K562 (cell line): ENCODE results near the gene CRY2. TPM values are rescaled to one million over a fixed set of nuclear protein-coding genes. Genes with fewer than 3 reads are reported as not detected.
A peak's percentile ranks its signal among the peaks of the same experiment; 100 is the strongest.

ENCODE experiments used
- ATAC-seq: fragments of 200-7000 bp; cut with Tn5 transposase; 3 replicates; pipeline ENCODE4 v1.9.1; 2020; ENCODE audit warnings: moderate library complexity
- BruUV-seq: library from RNA; stranded (reverse); fragments of 400-500 nt; replicated peaks from 2 replicates; lab custom pipeline; 2021; lab: Mats Ljungman, UMichigan
- CTCF ChIA-PET: fragments of 300-600 bp; formaldehyde crosslinking; extraction: SDS; loops from one replicate; lab custom pipeline; 2021; ENCODE audit warnings: low intra/inter-chr PET ratio; lab: Yijun Ruan, JAX
- POLR2A ChIA-PET: fragments of 300-600, 350-650 bp; sonication (Branson Sonifier 250); formaldehyde crosslinking; extraction: SDS; loops from one replicate; lab custom pipeline; 2021; ENCODE audit warnings: antibody characterized with exemption, inconsistent platforms; lab: Yijun Ruan, JAX
- DNase-seq, 4 experiments: peaks; one replicate each; pipeline versions ENCODE4 v3.0.0 to v3.0.0-alpha.2; 2011 to 2018; ENCODE audit warnings: low spot score in 3 of 4, mixed read lengths in 3 of 4; ENCODE audit errors: extremely low read depth in 1 of 4
- FAIRE-seq: peaks from 2 replicates; lab custom pipeline; 2011; peaks lifted over from hg19 to GRCh38; lab: Jason Lieb, UNC
- H2AFZ ChIP-seq: 2 replicates; pipeline ENCODE4 v1.6.0; 2011; ENCODE audit warnings: low read depth, low read length, control low read depth, inconsistent platforms
- H3K27ac ChIP-seq: fragments of 200-600 bp; 3 replicates; pipeline ENCODE4 v1.8.0; 2011; ENCODE audit warnings: low read depth, mild to moderate bottlenecking, control low read depth, inconsistent platforms, low read length, moderate library complexity, mixed read lengths; ENCODE audit errors: extremely low read depth
- H3K27me3 ChIP-seq, 2 experiments: fragments of 300-600 bp in 1 of 2; 2 replicates in 1 of 2; 3 replicates in 1 of 2; pipeline versions ENCODE4 v1.6.0 to v1.8.0; 2011; ENCODE audit warnings: inconsistent platforms in 2 of 2, low read length in 2 of 2, mild to moderate bottlenecking in 1 of 2, mixed read lengths in 1 of 2, moderate library complexity in 1 of 2; ENCODE audit not compliant: control insufficient read depth in 2 of 2, insufficient read depth in 2 of 2
- H3K36me3 ChIP-seq: fragments of 300-600 bp; 3 replicates; pipeline ENCODE4 v1.8.0; 2011; ENCODE audit warnings: mild to moderate bottlenecking, low read length, inconsistent platforms; ENCODE audit not compliant: control insufficient read depth, insufficient read depth
- H3K4me1 ChIP-seq, 2 experiments: fragments of 200-600 bp in 1 of 2; replicated peaks in 1 of 2; 2 replicates in 1 of 2; 3 replicates in 1 of 2; pipeline versions ENCODE4 v1.5.1 to v1.8.0; 2011; ENCODE audit warnings: inconsistent platforms in 2 of 2, low read length in 2 of 2, mild to moderate bottlenecking in 1 of 2, mixed read lengths in 1 of 2, moderate library complexity in 1 of 2; ENCODE audit not compliant: control insufficient read depth in 2 of 2, insufficient read depth in 2 of 2
- H3K4me2 ChIP-seq: 2 replicates; pipeline ENCODE4 v1.6.1; 2011; ENCODE audit warnings: low read length, control low read depth, inconsistent platforms, mixed read lengths; ENCODE audit not compliant: insufficient read depth
- H3K4me3 ChIP-seq: fragments of 200-600 bp; sonication (generic), shearing (Covaris generic); 2 replicates; pipeline ENCODE4 v1.5.1; 2016; ENCODE audit warnings: control low read depth, inconsistent platforms
- H3K79me2 ChIP-seq: fragments of 200-600 bp; 3 replicates; pipeline ENCODE4 v1.8.0; 2011; ENCODE audit warnings: low read length, inconsistent platforms; ENCODE audit not compliant: control insufficient read depth, insufficient read depth
- H3K9ac ChIP-seq, 2 experiments: 2 replicates each; pipeline versions ENCODE4 v1.6.0 to v1.6.1; 2011; ENCODE audit warnings: low read depth in 2 of 2, low read length in 2 of 2, control low read depth in 1 of 2, inconsistent platforms in 1 of 2, mild to moderate bottlenecking in 1 of 2, mixed read lengths in 1 of 2; ENCODE audit not compliant: insufficient read depth in 1 of 2
- H3K9me1 ChIP-seq: one replicate; pipeline ENCODE4 v1.6.0; 2011; ENCODE audit warnings: inconsistent platforms, mild to moderate bottlenecking, low read length, moderate library complexity; ENCODE audit not compliant: control insufficient read depth, insufficient read depth
- H3K9me3 ChIP-seq: replicated peaks from 2 replicates; pipeline ENCODE4 v1.5.1; 2011; ENCODE audit warnings: low read depth, low read length, inconsistent platforms; ENCODE audit not compliant: control insufficient read depth, insufficient read depth
- H4K20me1 ChIP-seq: replicated peaks from 2 replicates; pipeline ENCODE4 v1.6.1; 2011; ENCODE audit warnings: low read length, inconsistent platforms, mixed read lengths; ENCODE audit not compliant: control insufficient read depth, insufficient read depth
- ASH1L ChIP-seq: fragments of 450-650 bp; IDR thresholded peaks from 2 replicates; pipeline ENCODE4 v1.6.1; 2018; ENCODE audit warnings: borderline replicate concordance, mild to moderate bottlenecking, low read depth; ENCODE audit not compliant: partially characterized antibody
- BCLAF1 ChIP-seq, 2 experiments: fragments of 450-650 bp in 1 of 2; IDR thresholded peaks; 2 replicates each; pipeline ENCODE4 v1.6.1; 2011 to 2017; ENCODE audit warnings: low read depth in 2 of 2, antibody characterized with exemption in 1 of 2, borderline replicate concordance in 1 of 2, low read length in 1 of 2, mild to moderate bottlenecking in 1 of 2, mixed read lengths in 1 of 2; ENCODE audit not compliant: control insufficient read depth in 1 of 2
- ESRRB ChIP-seq: fragments of 250-450 bp; sonication (Bioruptor Pico); IDR thresholded peaks from 2 replicates; pipeline ENCODE4 v1.5.0; 2020; ENCODE audit warnings: mild to moderate bottlenecking, moderate library complexity, borderline replicate concordance
- MXI1 ChIP-seq: IDR thresholded peaks from 2 replicates; pipeline ENCODE4 v1.6.1; 2011; ENCODE audit warnings: low read depth, mild to moderate bottlenecking, improper control_type of control experiment, low read length
- PBX2 ChIP-seq, 2 experiments: IDR thresholded peaks in 1 of 2; conservative IDR thresholded peaks in 1 of 2; 2 replicates each; pipeline ENCODE4 v1.6.1; 2016; ENCODE audit warnings: low read depth in 2 of 2, mild to moderate bottlenecking in 1 of 2, missing compliant biosample characterization in 1 of 2, missing genetic modification characterization in 1 of 2, moderate library complexity in 1 of 2
- RNF2 ChIP-seq: sonication (generic); IDR thresholded peaks from 2 replicates; pipeline ENCODE4 v1.6.1; 2016
- SAFB2 ChIP-seq: fragments of 200-400 bp; formaldehyde crosslinking; IDR thresholded peaks from 2 replicates; pipeline ENCODE4 v1.6.1; 2018; ENCODE audit warnings: borderline replicate concordance, low read length, low read depth, moderate library complexity; ENCODE audit not compliant: severe bottlenecking
- SREBF1 ChIP-seq: fragments of 150-350 bp; IDR thresholded peaks from 2 replicates; pipeline ENCODE4 v1.6.1; 2014; ENCODE audit warnings: antibody characterized with exemption, low read depth, low read length, borderline replicate concordance
- WHSC1 ChIP-seq: IDR thresholded peaks from one replicate; pipeline ENCODE4 v1.6.1; 2012; ENCODE audit warnings: low read length, control low read depth, inconsistent platforms
- ZNF23 ChIP-seq: fragments of 250-450 bp; sonication (Bioruptor Pico); IDR thresholded peaks from 2 replicates; pipeline ENCODE4 v1.4.0; 2020; ENCODE audit warnings: mild to moderate bottlenecking
- ZNF668 ChIP-seq: fragments of 250-450 bp; sonication (Bioruptor Pico); IDR thresholded peaks from 2 replicates; pipeline ENCODE4 v1.8.0; 2022; ENCODE audit warnings: mild to moderate bottlenecking, inconsistent platforms
- WGBS: fragments of 100-300 bp; shearing (Covaris generic); methylation state at CpG from one replicate; pipeline ENCODE4 v1.1.6; 2016; ENCODE audit warnings: low coverage, mixed read lengths; ENCODE audit not compliant: insufficient coverage; ENCODE audit errors: missing lambda C conversion rate; 5-methylcytosine and 5-hydroxymethylcytosine counted together
- in situ Hi-C: fragments of 300-500 bp; cut with MboI; formaldehyde crosslinking; loops from 4 replicates; pipeline ENCODE4 v1.15.0; 2018; ENCODE audit warnings: inconsistent platforms, mixed read lengths
- intact Hi-C: fragments of 100-400 bp; cut with micrococcal nuclease; formaldehyde crosslinking; loops from 2 replicates; pipeline ENCODE4 v1.14.2; 2022
- polyA plus RNA-seq, 8 experiments: library from polyadenylated mRNA; depleted of rRNA in 4 of 8; stranded (reverse) in 5 of 8; unstranded in 3 of 8; fragments of >200 nt; fragmentation: Nextera tagmentation in 2 of 8; fragmentation: Illumina TruSeq in 1 of 8; extraction: Ambion mirVana in 2 of 8; extraction: Trizol in 1 of 8; gene quantifications; 2 replicates each; pipeline versions ENCODE4 v1.2.1 to v1.2.3, GENCODE V29; 2011 to 2014; ENCODE audit warnings: inconsistent platforms in 1 of 8, missing spikeins in 1 of 8
- total RNA-seq, 7 experiments: library from RNA; depleted of rRNA in 6 of 7; stranded (reverse); fragments of >200 nt in 6 of 7; fragmentation: Illumina TruSeq in 2 of 7; extraction: Trizol in 2 of 7; gene quantifications; 2 replicates each; pipeline versions ENCODE4 v1.2.1 to v1.2.3, GENCODE V29; 2011 to 2021; ENCODE audit warnings: low replicate concordance in 1 of 7

Gene CRY2
- total and polyA plus RNA-seq, 9 of the 15 experiments (the other 6 are each of a cell fraction or from before 2014, with no cell fraction given) = 2.3 to 23.9 (median 14.8) TPM

GRCh38 chr11:45927332-45927683, 80.0 kb downstream of the CRY2 start:
- Histone ChIP-seq H3K27me3 (no peaks in the 10 kb centered on the region), H3K9ac (peak overlapping the region in 1 of 2 experiments; percentile 71; a peak in 2 of 4 replicates), H3K9me3 (no peaks in the 10 kb centered on the region), H3K4me3 (no peak overlapping the region), H3K27ac (no peak overlapping the region), H4K20me1 (no peaks in the 10 kb centered on the region; the same call in none of the 2 replicates), H2AFZ (no peak overlapping the region), H3K36me3 (peaks cover 13% of the 10 kb centered on the region; the same call in 1 of the 3 replicates), H3K4me1 (peaks cover 10 to 62% of the 10 kb centered on the region in 2 experiments; a peak in 4 of 5 replicates), H3K9me1 (no peaks in the 10 kb centered on the region), H3K4me2 (no peak overlapping the region), H3K79me2 (peaks cover 4% of the 10 kb centered on the region; the same call in 2 of the 3 replicates)
- intact Hi-C loops = no loop called here
- DNase-seq (no peak), FAIRE-seq (no peak), ATAC-seq (no peak)
- no TSS peak for BruUV-seq
- in situ Hi-C loops = no loop called here
- 75% methylated on average over 15 of the region's 15 CpGs for WGBS
- ChIA-PET POLR2A (interaction anchor here (0.7 to 1.8 kb wide), 6 partner anchors 9 to 316 kb away, joined by 3 to 6 read pairs (median 4); no protein-coding TSS in a partner anchor), CTCF (no interaction called here)
- TF ChIP-seq ESRRB (CRISPR knock-in tag) = no peak
- TF ChIP-seq SREBF1 = no peak
- TF ChIP-seq PBX2 (CRISPR knock-in tag; IDR thresholded peaks at IDR 0.05; ENCODE audit: low read depth) = no peak
- TF ChIP-seq PBX2 (tag; conservative IDR thresholded peaks at IDR 0.05; ENCODE audit: low read depth) = no peak
- no peak for TF ChIP-seq BCLAF1 (IDR thresholded peaks at IDR 0.05; ENCODE audit: borderline replicate concordance in 1 of 2, control insufficient read depth in 1 of 2, low read depth in 2 of 2, low read length in 1 of 2)
- no peak for TF ChIP-seq SAFB2
- TF ChIP-seq ASH1L = no peak
- no peak for TF ChIP-seq MXI1
- no peak for TF ChIP-seq ZNF23 (CRISPR knock-in tag)
- TF ChIP-seq RNF2 = no peak
- no peak for TF ChIP-seq ZNF668
- no peak for TF ChIP-seq WHSC1
